ENCODE measurements around the gene ZNF438.

DNA sequence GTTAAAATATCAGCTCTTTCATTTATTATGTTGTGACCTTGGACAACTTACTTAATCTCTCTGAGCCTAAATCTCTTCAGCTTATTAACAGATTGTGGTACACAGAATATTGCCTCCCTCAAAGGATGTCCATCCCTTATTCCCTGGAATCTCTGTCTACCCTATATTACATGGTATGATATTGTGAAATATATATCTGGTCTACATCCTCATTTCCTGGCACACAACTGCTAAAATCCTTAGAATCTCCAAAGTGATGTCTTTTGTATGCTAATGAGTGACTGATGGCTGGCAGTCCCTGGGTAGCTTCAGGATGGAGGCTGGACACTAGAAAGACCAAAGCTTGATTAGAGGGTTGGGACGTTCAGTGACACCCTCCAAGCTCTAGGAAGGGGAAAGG is 25.8 kb downstream of the ZNF438 start:
- TF ChIP-seq TAF1 (IDR thresholded peaks at IDR 0.05; ENCODE audit: low read depth): no peak
- TF ChIP-seq YY1 (IDR thresholded peaks at IDR 0.05; ENCODE audit: low read depth): no peak
- TF ChIP-seq, protein P1, sequence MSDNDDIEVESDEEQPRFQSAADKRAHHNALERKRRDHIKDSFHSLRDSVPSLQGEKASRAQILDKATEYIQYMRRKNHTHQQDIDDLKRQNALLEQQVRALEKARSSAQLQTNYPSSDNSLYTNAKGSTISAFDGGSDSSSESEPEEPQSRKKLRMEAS (IDR thresholded peaks at IDR 0.05): no peak
- no peak for TF ChIP-seq CREB1 (IDR thresholded peaks at IDR 0.05; ENCODE audit: low read depth)
- no peak for TF ChIP-seq TCF12 (IDR thresholded peaks at IDR 0.05; ENCODE audit: low read depth)
- no peak for TF ChIP-seq NFIC (IDR thresholded peaks at IDR 0.05)
- no peak for TF ChIP-seq CEBPB (IDR thresholded peaks at IDR 0.05)
- TF ChIP-seq RAD21 (IDR thresholded peaks at IDR 0.05; ENCODE audit: low read depth): no peak
- no peak for TF ChIP-seq EP300 (IDR thresholded peaks at IDR 0.05; ENCODE audit: borderline replicate concordance)

All from Ishikawa (cell line).